ENCODE measurements around the gene ZNF346.

Gene ZNF346

DNA sequence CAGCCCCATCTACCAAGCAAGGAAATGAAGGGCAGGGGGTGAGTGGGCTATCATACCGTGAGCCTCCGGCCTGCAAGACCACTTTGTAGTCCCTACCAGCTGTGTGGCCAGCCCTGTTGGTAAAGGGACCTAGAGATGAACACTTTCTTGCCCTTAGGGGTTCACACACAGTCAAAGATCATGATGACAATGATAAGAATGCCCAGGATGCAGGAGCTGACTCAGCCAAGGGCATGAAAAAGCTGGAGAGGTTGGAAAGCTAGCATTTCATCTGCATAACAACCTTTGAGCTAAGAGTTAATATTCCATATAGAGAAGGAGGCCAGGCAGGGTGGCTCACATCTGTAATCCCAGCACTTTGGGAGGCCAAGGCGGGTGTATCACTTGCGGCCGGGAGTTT, 45.0 kb downstream of the ZNF346 start:
- TF ChIP-seq ZNF274 (IDR thresholded peaks at IDR 0.05; ENCODE audit: low read depth, low read length) = no peak

GRCh38 chr5:177070536-177071191, 48.2 kb downstream of the ZNF346 start:
- no peak overlapping the region for H3K4me3 ChIP-seq (ENCODE audit: low read length)
- TF ChIP-seq ZNF274 (IDR thresholded peaks at IDR 0.05; ENCODE audit: low read depth, low read length) = no peak

More for the DNA sequence above, 45.0 kb downstream of the ZNF346 start:
- H3K4me3 ChIP-seq (ENCODE audit: low read length) = no peak overlapping the region

DNA sequence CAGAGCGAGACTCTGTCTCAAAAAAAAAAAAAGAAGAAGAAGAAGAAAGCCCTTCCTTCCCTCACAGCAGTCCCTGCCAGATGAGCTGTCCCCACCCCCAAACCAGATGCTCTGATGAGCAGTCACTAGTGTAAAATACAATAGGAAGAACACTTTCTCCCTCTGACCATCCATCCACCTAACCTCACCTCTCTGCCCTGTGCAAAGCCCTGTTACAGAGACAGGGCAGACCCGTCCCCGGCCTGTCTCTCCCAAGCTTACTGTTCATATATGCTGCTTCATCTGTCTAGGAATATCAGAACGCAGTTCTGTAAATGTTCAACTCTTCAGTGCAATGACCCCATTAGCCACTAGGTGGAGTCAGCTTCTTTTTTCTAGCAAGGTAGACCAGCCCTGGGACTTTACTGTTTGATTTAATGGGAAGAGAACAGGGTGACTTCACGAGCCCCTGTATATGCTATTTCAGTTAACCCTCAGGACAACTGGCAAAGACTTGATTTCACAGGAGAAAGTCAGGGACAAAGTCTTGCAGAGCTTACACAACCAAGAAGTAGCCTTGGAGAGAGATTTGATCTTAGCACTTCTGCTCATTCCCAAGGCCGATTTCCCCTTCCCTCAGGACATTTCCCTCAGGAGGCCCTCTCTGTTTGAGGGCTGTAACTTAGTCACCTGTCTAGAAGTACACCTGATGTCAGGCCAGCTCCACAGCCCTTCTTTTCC, 49.3 kb downstream of the ZNF346 start:
- TF ChIP-seq ZNF274 (IDR thresholded peaks at IDR 0.05; ENCODE audit: low read depth, low read length) = no peak
- no peak overlapping the region for H3K4me3 ChIP-seq (ENCODE audit: low read length)

DNA sequence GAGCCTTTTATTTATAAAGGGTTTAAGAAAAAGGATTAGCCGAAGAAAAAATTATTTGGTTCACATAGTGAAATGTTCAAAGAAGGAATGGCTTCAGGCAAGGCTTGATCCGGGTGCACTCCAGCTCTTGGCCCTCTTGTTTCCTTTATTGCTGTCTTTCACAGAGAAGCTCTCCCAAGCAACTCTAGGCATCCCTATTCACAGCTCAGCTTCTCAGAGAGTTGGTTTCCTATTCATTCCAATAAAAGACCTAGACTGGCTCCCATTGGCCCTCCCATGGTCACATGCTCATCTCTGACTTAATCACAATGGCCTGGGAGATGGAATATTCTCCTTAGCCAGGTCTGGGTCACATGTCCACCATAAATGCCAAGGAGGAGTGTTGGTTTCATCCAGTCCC, 54.8 kb downstream of the ZNF346 start:
- TF ChIP-seq ZNF274 (IDR thresholded peaks at IDR 0.05; ENCODE audit: low read depth, low read length) = no peak
- no peak overlapping the region for H3K4me3 ChIP-seq (ENCODE audit: low read length)

DNA sequence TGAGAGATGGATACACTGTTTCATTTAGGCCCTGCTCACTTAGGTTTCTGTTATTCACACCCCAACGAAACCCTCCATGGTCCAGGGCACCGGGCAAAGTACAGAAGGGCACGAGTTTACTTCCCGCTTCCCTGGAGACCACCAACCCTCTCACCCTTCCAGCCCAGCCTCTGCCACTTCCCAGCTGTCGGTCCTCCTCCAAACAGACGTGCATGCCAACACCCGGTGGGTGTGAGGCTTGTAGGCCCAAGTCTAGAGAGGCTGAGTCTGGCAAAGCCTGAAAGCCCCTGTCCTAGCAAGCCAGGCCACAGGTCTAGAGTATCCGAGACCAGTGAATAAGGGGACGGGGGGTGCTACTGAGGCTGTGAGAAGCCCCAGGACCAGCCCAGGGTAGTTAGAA, 57.1 kb downstream of the ZNF346 start:
- no peak for TF ChIP-seq ZNF274 (IDR thresholded peaks at IDR 0.05; ENCODE audit: low read depth, low read length)

DNA sequence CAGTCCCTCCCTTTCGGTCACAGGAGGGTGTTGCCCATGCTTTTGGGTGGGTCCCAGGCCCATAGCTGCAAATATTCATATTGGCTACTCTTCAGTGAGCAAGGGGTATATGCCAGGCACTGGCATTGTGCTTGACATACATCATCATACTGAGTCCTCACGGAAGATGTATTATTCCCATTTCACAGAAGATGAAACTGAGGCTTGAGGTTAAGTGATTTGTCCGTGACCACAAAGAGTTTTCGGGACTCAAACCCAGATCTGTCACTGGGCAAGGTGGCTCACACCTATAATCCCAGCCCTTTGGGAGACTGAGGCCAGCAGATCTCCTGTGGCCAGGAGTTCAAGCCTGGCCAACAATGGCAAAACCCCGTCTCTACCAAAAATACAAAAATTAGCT, 57.8 kb downstream of the ZNF346 start:
- H3K4me3 ChIP-seq (ENCODE audit: low read length) = no peak overlapping the region
- no peak for TF ChIP-seq ZNF274 (IDR thresholded peaks at IDR 0.05; ENCODE audit: low read depth, low read length)

More for the DNA sequence above, 57.1 kb downstream of the ZNF346 start:
- H3K4me3 ChIP-seq (ENCODE audit: low read length) = no peak overlapping the region

DNA sequence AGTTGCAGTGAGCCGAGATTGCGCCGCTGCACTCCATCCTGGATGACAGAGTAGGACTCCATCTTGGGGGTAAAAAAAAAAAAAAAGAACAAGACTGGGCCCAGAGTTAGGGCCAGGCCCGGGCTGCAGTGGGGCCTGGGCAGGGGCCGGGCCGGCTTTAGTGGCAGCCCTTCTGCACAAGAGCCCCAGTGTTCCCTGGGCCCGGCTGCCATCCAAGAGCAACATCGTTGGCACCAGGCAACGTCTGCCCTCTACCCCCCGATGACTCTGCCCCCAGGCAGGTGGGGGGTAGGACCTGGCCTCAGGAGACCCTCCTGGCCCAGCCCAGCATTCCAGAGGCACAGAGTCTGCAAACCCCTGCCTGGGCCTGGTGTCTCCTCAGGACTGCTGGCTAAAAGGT, 59.4 kb downstream of the ZNF346 start:
- H3K4me3 ChIP-seq (ENCODE audit: low read length) = no peak overlapping the region
- TF ChIP-seq ZNF274 (IDR thresholded peaks at IDR 0.05; ENCODE audit: low read depth, low read length) = no peak

DNA sequence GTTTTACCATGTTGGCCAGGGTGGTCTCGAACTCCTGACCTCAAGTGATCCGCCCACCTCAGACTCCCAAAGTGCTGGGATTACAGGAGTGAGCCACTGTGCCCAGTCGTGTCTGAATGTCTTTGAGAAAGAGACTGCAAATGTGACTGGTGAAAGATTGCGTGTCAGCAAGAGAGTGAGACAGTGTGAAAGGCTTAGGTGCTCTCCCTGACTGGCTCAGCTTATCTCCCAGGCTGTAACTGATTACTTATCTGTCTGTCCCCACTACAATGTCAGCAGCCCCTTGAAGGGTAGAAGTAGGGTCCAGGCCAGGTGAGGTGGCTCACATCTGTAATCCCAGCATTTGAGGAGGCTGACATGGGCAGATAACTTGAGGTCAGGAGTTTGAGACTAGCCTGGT, 60.9 kb downstream of the ZNF346 start:
- TF ChIP-seq ZNF274 (IDR thresholded peaks at IDR 0.05; ENCODE audit: low read depth, low read length) = no peak
- H3K4me3 ChIP-seq (ENCODE audit: low read length) = no peak overlapping the region

DNA sequence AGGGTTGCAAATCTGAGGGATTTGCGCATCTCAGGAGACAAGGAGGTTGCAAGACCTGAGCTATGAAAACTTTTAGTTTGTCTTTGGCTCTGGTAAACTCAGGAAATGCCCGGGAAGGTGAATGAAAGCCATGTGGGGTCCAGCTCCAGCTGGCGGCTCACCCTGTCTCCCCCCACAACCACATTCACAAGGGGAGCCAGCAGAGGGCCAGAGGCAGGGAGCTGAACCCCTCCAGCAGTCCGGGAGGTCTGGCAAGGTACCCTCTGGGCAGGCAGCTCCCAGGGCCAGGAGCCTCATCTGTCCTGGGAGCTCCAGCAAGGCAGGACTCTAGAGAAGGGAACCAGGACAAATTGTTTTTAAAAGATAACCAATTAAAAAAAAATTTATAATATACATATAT, 61.7 kb downstream of the ZNF346 start:
- no peak for TF ChIP-seq ZNF274 (IDR thresholded peaks at IDR 0.05; ENCODE audit: low read depth, low read length)
- no peak overlapping the region for H3K4me3 ChIP-seq (ENCODE audit: low read length)

DNA sequence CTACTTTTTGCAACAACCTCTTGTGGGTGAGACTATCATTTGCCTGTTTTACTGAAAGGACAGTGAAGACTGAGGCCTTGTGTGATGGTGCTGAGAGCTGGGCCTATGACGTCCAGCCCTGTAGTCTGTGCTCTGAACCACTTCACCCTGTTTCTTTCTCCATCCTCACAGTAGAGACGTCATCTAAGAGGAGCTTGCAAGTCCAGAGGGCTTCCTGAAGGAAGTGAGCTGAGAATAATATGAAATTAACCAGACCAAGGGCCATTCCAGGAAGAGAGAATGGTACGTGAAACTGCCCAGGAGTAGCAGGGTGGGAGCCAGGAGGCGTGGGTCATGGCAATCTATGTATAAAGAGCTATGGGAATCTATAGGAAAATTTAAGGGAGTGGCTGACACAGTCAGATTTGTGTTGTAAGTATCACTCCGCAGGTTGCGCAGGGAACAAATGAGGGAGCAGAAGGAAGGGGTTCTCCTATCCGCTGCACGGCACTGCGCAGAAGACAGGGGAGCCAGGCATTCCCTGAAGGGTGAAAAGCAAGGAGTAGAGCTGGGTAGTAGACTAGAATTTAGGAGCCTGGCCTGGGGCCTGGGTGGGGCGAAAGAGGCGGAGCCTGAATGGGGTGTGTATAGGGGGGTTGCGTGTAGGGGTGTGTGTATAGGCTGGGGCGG, 63.6 kb downstream of the ZNF346 start:
- H3K4me3 ChIP-seq (ENCODE audit: low read length) = no peak overlapping the region
- TF ChIP-seq ZNF274 (IDR thresholded peaks at IDR 0.05; ENCODE audit: low read depth, low read length) = no peak

DNA sequence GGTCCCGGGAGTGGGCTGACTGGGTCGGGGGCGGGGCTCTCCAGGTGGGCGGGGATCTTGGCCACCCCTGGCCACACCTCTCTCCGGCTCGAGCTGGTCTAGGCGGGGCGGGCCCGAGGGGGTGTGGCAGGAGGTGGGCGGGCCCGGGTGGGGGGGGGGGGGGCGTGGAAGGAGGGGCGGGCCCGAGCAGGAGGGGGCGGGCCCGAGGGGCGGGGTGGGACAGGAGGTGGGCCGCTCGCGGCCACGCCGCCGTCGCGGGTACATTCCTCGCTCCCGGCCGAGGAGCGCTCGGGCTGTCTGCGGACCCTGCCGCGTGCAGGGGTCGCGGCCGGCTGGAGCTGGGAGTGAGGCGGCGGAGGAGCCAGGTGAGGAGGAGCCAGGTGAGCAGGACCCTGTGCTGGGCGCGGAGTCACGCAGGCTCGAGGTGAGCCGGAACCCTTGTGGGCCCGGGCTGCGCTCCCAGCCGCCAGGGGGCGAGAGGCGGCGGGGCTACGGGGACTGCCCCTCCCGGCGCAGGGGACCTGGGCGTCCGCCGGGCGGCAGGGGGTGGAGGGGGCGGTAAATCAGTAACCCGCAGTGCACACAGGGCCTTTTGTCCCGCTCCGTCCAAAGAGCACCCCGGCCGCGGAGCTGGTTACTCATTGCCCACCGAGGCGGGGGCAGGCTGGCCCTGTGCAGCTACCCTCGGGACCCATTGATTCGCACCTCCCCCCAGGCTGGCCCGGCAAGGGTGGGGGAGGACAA, 64.3 kb downstream of the ZNF346 start, which contains the start of gene FGFR4:
Gene FGFR4 (plus strand): TSS at position 262 of the 744 bp plus-strand sequence. CDS start 2,688 bp downstream, outside the sequence.
- H3K4me3 ChIP-seq (ENCODE audit: low read length) = peak within 1 kb of the TSS; percentile 45; the same call in 1 of the 2 replicates
- TF ChIP-seq ZNF274 (IDR thresholded peaks at IDR 0.05; ENCODE audit: low read depth, low read length) = no peak

DNA sequence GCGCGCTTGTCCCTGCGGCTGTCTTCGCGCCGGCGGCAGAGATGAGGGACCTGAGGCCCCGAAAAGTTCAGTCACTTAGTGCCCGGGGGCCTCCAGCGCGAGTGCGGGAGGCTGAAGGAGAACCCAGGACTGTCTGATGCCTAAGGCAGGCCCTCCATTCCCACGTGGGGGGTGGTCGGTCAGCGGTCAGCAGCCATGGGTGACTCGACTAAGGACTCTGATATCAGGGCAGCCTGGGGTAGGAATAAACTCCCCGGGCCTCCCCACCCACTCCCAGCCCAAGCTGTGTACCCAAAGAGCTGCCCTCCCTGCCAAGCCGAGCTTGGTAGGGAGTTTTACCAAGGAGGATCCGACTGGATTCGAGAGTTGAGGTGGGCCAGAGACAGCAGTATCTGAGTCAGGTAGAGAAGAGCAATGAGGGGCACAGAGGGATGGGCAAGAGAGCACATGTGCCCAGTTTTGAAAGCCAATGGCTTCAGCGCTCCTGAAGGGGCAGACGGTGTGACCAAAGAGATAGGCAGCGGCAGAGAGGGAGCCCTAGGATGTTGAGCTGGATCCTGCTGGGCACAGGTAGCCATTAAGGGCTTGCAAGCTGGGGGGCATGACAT, 65.0 kb downstream of the ZNF346 start:
- TF ChIP-seq ZNF274 (IDR thresholded peaks at IDR 0.05; ENCODE audit: low read depth, low read length) = no peak
- H3K4me3 ChIP-seq (ENCODE audit: low read length) = peak overlapping the region; percentile 45; the same call in 1 of the 2 replicates

- TF ChIP-seq ZNF274 (IDR thresholded peaks at IDR 0.05; ENCODE audit: low read depth, low read length) = no peak
- no peak overlapping the region for H3K4me3 ChIP-seq (ENCODE audit: low read length)
Observed at GRCh38 chr5:177089127-177089526, 66.6 kb downstream of the ZNF346 start.
